ENCODE measurements around the gene TCP11X2. TPM values are rescaled to one million over a fixed set of nuclear protein-coding genes. Genes with fewer than 3 reads are reported as not detected.

The TCP11X2 gene
- total and polyA plus RNA-seq, 2 of the 8 experiments (the other 6 are each of a cell fraction or from before 2014, with no cell fraction given): 0.08 to 0.32 TPM

DNA sequence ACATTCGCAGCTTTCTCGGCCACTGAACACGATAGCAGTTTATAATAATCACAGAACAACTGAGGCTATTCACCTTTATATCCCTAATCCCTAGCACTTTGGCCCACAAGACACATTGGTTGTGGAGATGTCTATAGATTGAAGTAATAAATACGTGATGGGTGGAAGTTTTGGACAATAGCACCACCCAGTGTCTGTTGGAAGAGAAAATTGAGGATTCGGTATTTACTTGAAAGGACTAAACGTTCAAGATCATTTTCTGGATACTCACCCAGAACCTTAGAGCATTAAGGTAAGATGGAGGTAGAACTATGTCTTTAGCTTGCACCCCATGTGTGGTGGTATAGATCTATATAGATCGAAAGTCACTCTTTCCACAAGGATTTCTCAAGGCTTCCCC lies 45.7 kb upstream of the TCP11X2 start (continued):
- TF ChIP-seq RAD21 (IDR thresholded peaks at IDR 0.05 in 1 of 2, conservative IDR thresholded peaks at IDR 0.05 in 1 of 2; ENCODE audit: low read depth in 2 of 2, low read length in 2 of 2) (peak; percentile 25 to 44; a peak in 3 of 4 replicates), POLR2A (IDR thresholded peaks at IDR 0.05; ENCODE audit: control extremely low read depth in 1 of 2, low read depth in 2 of 2, low read length in 2 of 2) (no peak)
